Activated CD4-positive, alpha-beta T cell treated with anti-CD3 and anti-CD28 coated beads, Interleukin-2, Interleukin-4, amounts not matched to agents 100 ng/mL and 50 ng/mL, durations not matched to agents 16 hours and 8 hours (primary cell): ENCODE data around the gene FNDC3A.
"Not testable (repeated sequence)": the region's sequence is repeated elsewhere in the genome, so short reads cannot be mapped to it uniquely, and the experiment has no call there.

Source experiments
- DNase-seq: peaks from one replicate; pipeline ENCODE4 v3.0.0-alpha.2; 2020; ENCODE audit warnings: low spot score

The FNDC3A gene

DNA sequence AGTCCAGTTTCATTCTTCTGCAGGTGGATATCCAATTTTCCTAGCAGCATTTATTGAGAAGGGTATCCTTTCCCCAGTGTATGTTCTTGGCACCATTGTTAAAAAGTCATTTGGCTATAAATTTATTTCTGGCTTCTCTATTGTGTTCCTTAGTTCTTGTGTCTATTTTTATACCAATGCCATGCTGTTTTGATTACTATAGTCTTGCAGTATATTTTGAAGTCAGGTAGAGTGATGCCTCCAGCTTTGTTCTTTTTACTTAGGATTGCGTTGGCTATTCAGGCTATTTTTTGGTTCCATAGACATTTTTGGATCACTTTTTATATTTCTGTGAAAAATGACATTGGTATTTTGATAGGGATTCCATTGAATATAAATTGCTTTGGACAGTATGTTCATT, 172.7 kb downstream of the FNDC3A start:
- DNase-seq, result no peak

DNA sequence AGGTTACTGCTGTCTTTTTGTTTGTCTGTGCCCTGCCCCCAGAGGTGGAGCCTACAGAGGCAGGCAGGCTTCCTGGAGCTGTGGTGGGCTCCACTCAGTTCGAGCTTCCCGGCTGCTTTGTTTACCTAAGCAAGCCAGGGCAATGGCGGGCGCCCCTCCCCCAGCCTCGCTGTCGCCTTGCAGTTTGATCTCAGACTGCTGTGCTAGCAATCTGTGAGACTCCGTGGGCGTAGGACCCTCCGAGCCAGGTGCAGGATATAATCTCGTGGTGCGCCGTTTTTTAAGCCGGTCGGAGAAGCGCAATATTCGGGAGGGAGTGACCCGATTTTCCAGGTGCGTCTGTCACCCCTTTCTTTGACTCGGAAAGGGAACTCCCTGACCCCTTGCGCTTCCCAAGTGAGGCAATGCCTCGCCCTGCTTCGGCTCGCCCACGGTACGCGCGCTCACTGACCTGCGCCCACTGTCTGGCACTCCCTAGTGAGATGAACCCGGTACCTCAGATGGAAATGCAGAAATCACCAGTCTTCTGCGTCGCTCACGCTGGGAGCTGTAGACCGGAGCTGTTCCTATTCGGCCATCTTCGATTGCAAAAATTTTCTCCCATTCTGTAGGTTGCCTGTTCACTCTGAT, 182.4 kb downstream of the FNDC3A start:
- not testable (repeated sequence) for DNase-seq

DNA sequence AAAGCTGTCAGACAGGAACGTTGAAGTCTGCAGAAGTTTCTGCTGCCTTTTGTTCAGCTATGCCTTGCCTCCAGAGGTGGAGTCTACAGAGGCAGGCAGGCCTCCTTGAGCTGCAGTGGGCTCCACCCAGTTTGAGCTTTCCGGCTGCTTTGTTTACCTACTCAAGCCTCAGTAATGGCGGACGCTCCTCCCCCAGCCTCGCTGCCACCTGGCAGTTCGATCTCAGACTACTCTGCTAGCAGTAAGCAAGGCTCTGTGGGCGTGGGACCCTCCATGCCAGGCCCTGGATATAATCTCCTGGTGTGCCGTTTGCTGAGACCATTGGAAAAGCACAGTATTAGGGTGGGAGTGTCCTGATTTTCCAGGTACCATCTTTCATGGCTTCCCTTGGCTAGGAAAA, 187.4 kb downstream of the FNDC3A start:
- DNase-seq, result not testable (repeated sequence)

DNA sequence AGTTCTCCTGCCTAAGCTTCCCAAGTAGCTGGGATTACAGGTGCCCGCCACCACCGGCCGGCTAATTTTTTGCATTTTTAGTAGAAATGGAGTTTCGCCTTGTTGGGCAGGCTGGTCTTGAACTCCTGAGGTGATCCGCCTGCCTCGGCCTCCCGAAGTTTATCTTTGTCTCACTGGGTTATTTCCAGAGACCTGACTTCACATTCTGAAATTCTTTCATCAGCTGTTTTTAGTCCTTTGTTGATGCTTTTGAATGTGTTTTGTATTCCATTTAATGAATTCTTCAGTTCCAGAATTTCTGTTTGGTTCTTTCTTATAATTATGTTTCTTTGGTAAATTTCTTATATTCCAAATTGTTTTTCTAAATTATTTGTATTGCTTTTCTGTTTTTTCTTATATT, 189.0 kb downstream of the FNDC3A start:
- no peak for DNase-seq

DNA sequence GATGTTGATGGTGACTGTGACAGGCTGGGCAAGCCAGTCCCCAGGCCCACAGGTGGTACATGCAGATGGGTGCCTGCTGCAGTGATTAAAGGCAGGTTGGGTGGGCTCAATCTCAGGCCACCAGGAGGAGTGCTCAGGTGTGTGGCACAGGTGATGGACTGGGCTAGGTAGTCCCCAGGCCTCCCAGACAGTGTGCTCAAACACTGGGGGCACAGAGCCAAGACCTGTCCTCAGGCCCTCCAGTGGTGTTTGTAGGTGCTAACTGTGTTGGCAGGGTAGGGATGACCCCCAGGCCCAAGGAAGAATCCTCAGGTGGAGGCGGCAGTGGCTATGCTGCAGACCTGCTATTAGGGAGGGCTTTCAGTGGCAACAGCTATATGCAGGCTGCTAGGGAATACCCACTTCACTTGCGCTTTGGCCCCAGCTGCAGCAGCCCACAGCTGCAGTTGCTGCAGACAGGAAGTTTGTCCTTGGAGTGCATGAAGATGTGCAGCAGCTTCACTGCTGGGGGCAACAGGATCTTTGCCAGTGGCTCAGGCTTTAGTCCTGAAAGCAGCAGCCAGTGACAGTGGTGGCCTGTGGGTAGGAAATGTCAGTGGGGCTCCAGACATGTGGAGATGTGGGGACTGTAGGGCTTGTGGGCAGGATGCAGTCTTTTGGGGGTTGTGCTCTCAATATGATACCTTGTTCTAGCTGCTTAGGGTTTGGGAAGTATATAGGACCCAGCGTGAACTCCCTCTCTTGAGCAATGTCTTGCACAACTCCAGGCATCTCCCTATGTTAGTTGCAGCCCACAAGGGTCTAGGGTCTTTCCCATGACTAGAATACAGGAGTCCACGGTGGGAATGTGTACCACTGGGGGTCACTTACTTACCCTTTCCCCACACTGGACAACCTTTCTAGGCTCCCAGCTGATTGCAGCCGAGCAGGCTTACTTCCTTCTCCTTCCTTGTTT, 190.4 kb downstream of the FNDC3A start:
- DNase-seq, result no peak

DNA sequence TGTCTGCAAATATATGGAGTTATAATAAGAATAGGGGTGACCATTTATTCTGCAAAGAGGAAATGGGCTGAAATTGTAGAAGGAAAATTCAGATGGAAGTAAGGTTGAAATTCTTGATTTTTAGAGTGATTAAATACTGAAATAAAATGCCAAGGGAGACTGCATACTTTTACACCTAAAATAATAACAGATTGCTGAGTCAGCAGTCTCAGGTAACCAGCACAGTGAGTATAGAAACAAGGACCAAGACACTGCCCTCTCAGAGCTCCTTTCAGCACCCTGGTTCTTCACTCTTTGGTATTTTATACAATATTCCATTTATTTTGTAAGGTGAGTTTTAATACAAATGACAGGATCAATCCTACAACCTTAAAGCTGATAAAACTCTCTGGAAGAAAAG, 195.6 kb downstream of the FNDC3A start:
- no peak for DNase-seq

DNA sequence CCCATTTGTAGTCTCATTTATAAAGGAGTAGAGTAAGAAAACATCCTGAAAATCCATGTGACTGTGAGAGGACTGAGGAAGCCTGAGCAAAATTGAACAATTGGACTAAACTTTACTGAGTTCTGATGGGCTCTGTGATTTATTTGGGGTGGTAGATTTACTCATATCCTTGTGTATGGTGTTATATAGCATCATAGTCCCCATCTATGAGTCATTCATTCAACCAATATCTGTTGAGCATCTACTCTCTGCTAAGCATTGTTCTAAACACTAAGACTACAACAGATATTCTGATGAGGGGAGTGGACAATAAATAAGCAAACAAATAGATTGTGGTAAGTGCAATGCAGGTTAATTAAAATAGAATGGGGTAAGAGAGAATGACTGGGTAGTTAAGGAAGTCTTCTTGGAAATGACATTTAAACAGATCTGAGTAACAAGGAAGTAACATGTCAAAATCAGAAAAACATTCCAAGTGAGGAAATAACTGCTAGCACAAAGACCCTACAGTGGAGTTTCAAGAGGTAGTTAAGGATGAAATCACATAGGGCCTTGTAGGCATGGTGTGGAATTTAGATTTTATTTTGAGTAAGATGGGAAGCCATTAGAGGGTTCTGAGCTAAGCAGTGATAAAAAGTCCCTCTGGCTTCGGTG, 208.1 kb downstream of the FNDC3A start:
- DNase-seq, result peak; percentile 9

DNA sequence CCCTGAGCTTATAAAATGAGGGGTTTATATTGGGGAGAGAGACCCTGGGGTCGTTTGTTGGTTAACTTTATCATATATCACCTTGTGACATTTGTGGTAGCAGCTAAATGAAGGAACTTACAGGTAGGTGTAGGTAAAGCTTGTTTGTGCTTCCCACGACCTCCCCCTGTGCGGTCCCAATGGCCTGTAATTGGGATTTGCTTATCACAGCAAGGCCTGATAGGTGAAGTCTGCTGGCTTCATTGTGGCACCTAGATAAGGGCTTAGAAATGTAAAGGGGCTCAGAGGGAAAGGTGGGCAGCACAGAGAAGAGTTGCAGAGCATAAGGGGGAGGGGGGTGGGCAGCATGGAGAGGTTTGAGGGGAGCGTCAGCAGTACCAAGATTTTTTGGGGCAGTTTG, 208.9 kb downstream of the FNDC3A start:
- no peak for DNase-seq

DNA sequence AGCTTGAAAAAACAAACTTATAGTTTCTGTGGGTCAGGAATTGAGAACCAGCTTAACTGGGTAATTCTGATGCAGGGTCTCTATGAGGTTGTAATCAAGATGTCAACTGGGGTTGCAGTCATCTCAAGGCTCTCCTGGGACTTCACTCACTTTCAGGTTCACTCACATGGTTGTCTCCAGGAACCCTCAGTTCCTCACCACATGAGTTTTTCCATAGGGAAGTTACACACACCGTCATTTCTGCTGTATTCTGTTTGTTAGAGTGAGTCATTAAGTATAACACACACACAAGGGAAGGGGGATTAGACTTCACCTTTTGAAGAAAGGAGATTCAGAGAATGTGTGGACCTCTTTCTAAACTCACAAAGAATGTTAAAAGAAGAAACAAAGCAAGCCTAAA, 209.6 kb downstream of the FNDC3A start:
- DNase-seq, result peak; percentile 5

DNA sequence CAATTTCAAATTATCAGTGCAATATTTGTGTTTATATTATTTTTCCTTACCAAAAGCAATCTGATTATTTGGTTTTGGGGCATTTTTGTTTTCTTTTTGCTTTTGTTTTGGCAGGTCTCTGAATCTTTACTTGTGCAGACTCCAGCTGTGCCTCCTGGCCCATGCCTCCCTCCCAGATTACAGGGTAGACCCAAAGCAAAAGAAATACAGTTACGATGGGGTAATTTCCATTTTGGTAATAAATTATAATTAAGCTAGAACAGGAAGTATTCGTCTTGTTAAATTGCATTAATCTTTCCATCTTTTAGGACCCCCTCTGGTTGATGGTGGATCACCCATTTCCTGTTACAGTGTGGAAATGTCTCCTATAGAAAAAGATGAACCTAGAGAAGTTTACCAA, 215.2 kb downstream of the FNDC3A start:
- no peak for DNase-seq

DNA sequence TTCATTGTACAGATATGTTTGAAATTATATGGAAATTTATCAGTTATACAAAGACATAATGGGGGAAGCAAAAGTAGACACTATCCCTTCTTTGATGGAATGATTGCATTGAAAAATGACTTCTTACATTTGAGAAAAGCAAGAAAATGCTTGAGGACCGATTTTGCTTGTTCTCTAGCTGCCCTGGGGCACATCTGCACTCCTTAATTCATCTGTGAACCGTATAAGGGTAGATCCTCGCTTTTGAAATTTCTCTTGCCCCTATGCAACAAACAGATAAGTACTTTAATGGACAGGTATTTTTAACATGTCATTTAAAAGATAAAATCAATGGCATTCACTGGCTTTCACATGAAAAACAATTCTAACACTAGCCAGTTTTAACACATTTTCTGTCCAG, 230.9 kb downstream of the FNDC3A start:
- DNase-seq, result no peak

DNA sequence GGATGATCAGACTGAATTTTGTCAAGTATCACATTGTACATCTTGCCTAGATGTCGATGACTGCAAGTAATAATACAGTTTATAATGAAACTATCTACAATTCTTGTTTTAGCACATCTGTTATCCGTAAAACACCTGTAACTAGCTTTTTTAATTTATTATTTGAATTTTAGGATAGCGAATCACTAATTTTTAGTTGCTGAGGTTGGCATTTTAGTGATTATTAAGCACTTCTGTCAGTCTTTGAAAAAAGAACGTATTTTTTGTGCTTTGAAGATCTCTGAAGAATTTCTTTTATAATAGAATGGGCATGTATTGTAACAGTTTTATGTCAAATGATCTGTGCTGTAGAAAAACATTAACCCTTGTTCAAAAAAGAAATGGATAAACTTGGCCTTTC, 232.9 kb downstream of the FNDC3A start:
- no peak for DNase-seq

DNA sequence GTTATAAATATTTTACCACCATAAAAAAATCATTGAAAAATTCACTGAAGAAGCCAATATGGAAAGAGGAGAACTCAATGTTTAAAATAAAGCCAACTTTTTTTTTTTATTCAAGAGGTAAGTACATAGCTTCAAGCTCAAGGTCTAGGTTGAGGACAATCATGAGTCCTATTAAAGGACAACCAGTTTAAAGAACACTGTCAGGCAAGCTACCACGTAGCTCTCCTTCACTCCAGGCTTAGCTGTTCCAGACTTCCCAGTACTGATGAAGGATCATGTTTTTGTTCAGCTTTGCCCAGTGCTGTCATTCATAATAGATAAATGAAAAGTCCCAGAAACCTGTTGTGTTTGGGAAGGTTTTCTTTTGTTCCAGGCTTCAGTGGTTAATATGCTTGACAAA, 234.4 kb downstream of the FNDC3A start:
- no peak for DNase-seq

DNA sequence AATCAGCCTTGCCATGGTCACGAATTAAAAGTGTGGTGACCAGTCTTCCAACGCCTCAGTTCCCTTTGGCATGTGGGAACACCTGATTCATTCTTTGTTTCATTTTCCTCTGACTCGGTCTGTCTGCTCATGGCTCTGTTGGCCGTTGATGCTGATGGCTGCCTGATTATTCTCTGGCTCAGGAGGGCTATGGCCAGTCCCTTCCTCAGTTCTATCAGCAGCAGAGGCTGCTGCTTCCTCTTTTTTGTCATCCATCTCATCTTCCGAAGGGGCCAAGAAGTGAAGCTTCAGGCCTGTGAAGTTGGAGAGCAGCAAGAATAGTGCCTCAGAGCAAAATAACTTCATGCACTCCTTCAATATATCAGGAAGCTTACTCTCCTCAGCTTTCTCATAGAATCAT, 235.0 kb downstream of the FNDC3A start:
- no peak for DNase-seq

DNA sequence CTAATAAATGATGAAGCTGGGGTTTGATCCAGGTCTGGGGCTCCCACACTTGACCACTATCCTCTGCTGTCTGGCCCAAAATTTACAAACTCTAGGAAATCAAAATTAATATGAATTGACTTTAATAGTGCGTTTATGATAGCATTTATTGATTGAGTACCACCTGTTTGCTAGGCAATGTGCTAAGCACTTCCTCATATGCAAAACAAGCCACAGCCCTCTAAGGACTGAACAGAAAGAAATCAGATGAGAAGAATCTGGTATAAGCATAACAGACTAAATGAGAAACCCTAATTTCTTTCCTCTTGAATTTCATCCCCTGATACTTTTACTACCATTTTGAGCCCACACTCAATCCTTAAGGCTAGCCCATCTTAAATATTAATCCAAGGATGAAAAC, 237.8 kb downstream of the FNDC3A start:
- no peak for DNase-seq

DNA sequence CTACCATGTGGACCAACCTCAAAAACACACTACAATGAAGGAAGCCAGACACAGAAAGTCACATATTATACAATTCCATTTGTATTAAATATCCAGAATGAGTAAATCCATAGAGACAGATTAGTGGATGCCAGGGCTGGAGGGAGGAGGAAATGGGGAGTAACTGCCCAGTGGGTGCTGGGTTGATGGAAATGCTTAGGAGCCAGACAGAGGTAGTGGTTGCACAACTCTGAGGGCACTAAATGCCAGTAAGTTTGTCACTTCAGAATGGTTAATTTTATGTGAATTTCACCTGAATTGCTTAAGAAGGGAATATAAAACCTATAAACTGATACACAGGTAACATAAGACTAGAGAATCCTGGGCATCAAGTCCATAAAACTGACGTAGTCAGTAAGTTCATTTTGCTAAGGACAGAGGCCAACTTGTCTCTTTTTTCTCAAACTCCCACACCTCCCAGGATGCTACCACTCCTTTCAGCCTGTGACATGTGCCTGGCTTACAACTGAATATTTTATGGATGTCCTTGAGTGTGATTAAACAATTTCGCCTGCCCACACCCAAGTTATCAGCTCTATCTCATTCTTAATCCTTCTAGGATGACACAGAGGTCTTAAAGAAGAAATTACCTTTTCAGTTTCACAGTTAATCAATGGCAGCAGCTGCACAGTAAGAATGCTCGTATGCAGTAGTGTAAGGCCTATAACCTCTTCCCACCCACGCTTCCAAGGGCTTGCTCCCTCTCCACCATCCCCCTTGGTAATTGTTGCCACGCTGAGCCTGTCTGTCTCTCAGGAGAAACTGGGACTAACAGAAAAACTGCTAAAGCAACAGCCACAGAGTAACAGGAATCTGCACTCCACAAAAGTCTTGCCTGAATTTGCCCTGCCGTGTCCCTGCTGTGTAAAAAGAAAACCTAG, 238.5 kb downstream of the FNDC3A start:
- DNase-seq, result no peak

DNA sequence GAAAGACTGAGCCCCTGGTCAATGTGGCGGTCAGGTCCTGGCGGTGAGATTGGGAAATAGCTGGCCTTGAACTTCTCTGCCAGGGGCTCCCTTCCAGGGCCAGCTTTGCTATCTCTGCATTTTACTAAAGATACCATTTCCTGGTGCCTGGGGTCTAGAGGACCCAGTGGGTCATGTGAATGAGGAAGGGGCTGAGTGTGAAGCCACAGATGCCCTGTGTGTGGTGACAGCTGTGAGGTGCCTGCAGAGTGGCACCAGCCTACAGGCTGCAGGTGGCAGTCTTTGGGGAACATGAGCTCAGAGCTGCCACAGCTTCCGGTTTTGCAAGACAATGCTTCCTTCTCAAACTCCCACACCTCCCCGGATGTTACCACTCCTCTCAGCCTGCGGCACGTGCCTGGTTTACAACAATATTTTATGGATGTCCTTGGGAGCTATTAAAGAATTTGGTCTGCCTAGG, 239.2 kb downstream of the FNDC3A start:
- peak; percentile 54 for DNase-seq

DNA sequence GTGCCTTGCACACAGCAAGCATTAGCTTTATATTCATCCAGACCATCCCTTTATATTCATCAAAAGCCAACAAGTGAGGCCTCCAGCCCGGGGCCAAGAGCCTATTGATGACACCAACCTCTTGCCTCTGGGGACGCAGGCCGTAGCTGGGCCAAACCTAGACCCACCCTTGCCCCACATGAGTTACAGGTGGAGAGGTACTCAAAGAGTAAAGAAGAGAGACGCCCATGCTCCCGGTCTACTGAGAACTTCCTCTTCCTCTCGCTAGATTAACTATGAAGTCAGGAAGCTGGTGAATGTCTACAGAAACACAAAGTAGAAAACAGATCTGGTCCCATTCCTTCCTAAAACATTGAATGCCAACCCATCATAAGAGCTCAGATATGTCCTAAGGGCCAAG, 240.6 kb downstream of the FNDC3A start:
- no peak for DNase-seq

DNA sequence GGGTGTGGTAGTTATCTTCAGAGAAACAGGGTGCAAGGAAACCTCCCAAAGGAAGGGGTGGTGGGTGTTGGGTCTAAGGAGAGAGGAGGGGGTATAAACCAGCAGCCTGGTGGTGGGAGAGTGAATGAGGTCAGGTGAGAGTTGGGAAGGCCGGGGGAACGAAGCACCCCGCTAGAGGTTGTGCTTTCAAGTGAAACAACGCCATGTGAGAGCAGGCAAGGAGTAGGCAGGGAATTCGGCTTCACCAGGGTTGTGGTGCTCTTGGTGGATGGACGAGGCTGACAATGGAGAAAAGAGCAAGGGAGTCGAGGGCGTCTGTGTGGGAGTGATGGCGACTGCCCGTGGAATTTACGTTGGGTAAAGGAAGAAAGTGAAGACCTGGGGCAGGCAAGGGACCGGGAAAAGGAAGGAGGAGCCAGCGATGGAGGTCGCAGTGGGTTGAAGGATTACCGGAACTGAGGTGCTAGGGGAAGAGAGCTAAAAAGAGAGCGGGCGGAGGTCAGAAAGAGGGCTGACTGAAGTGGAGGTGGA, 242.3 kb downstream of the FNDC3A start:
- DNase-seq, result no peak

DNA sequence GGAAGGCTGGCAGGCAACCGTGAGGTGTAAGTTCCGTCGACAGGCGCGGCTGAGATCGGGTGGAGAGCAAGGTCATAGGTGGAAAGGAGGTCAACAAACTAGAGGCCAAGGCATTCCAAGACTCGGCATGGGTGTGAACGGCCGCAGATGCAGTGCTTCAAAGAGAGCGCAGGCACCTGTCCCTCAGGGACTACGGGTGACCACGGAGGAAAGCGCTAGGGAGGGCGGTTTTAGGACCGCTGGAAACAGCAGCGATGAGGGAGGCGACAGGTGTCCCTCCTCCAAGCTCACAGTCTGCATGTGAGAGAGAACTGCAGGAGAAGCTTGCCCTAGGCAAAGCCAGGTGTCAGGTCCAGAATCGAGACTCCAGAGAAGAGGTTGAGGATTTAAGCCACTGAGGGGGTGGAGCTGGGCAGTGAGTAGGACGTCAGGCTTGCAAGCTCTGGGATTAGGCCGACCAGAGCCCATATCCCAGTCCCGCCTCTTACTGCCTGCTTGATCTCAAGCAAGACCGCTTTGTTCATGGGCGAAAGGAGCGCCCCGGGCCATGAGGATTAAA, 242.9 kb downstream of the FNDC3A start:
- DNase-seq, result no peak

DNA sequence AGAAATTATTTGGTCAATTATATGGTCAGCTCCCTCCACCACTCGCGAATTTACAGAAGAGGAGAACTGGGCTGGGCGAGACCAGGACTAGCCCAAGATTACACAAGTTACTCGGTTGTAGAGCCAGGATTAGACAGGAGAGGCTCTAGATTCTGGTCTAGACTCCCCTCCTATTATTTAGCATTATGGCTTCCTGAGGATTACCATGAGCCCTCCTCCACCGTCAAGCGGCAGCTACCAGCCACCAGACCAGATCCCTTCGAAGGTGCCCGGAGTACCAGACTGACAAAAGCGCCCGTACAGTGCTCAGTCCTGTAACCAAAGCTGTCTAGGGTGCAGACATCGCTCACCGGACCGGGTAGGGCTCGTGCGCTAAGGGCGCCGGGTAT, 243.9 kb downstream of the FNDC3A start:
- no peak for DNase-seq
